ENCODE data around the gene KIAA0930. TPM values are rescaled to one million over a fixed set of nuclear protein-coding genes. Genes with fewer than 3 reads are reported as not detected.

The KIAA0930 gene
- total and polyA plus RNA-seq, 2 experiments from 2014 or later, result 8.6 to 50.9 TPM

DNA sequence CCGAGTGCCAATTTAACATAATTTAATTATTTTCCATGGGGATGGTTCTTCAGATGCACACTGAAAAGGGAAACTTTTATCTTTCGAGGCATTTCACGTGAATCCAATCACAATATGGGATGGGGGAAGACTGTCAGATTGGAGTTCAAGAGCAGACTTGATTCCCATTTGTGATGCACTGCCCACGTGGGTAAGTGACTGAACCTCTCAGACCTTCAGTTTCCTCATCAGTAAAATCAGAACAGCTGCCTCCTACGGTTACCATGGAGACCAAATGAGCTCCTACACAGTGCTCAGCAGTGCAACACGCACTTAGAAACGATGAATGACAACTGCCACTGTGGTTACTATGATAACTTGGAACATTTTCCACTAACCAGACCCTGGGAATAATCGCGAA lies 21.7 kb downstream of the KIAA0930 start:
- no peak for DNase-seq
- H3K9me3 ChIP-seq (ENCODE audit: low read depth), result no peaks in the 10 kb centered on the region
- 0 out of 2 replicates have a peak, but pooled peaks cover under 1% of the 10 kb centered on the region for H3F3A ChIP-seq (ENCODE audit: insufficient read depth)
- no peaks in the 10 kb centered on the region for H3K36me3 ChIP-seq (ENCODE audit: low read depth)
- in situ Hi-C loops (cut with MboI), result no loop called here
- no peak overlapping the region for H3K9ac ChIP-seq
- H4K20me1 ChIP-seq (ENCODE audit: insufficient read depth), result no peaks in the 10 kb centered on the region
- WGBS, 2 experiments (ENCODE audit: low coverage in 1 of 2, low lambda C conversion rate in 2 of 2, missing lambda C conversion rate in 2 of 2), result 81 to 83% methylated on average over 9 of the region's 9 CpGs
- no peak overlapping the region for H2AFZ ChIP-seq
- no peaks in the 10 kb centered on the region for H3K4me1 ChIP-seq (ENCODE audit: insufficient read depth)
- H3K79me2 ChIP-seq (ENCODE audit: insufficient read depth), result peaks cover 67% of the 10 kb centered on the region
- H3K27ac ChIP-seq, result no peak overlapping the region
- H3K27me3 ChIP-seq (replicated peaks; ENCODE audit: insufficient read depth), result no peaks in the 10 kb centered on the region
- H3K4me3 ChIP-seq, result no peak overlapping the region
- no peak overlapping the region for H3K4me2 ChIP-seq (ENCODE audit: unreplicated experiment)
- no peaks in the 10 kb centered on the region for H3K9me2 ChIP-seq (ENCODE audit: insufficient read depth)
- no peak for TF ChIP-seq EZH2 (IDR thresholded peaks at IDR 0.05; ENCODE audit: insufficient read depth, poor library complexity, severe bottlenecking)
- no peak for TF ChIP-seq EZH2phosphoT487 (IDR thresholded peaks at IDR 0.05; ENCODE audit: insufficient read depth, low read depth)

- no peaks in the 10 kb centered on the region for H3K9me3 ChIP-seq (ENCODE audit: low read depth)
- in situ Hi-C loops (cut with MboI), result no loop called here
- H3K36me3 ChIP-seq (ENCODE audit: low read depth), result no peaks in the 10 kb centered on the region
- no peak for DNase-seq
- no peak overlapping the region for H2AFZ ChIP-seq
- no peak overlapping the region for H3K9ac ChIP-seq
- TF ChIP-seq EZH2 (IDR thresholded peaks at IDR 0.05; ENCODE audit: insufficient read depth, poor library complexity, severe bottlenecking), result no peak
- no peak for TF ChIP-seq EZH2phosphoT487 (IDR thresholded peaks at IDR 0.05; ENCODE audit: insufficient read depth, low read depth)
- 97 to 98% methylated on average over 14 of the region's 14 CpGs for WGBS, 2 experiments (ENCODE audit: low coverage in 1 of 2, low lambda C conversion rate in 2 of 2, missing lambda C conversion rate in 2 of 2)
- peaks cover 7% of the 10 kb centered on the region for H3K4me1 ChIP-seq (ENCODE audit: insufficient read depth)
- H4K20me1 ChIP-seq (ENCODE audit: insufficient read depth), result no peaks in the 10 kb centered on the region
- H3K9me2 ChIP-seq (ENCODE audit: insufficient read depth), result no peaks in the 10 kb centered on the region
- H3K79me2 ChIP-seq (ENCODE audit: insufficient read depth), result peaks cover 55% of the 10 kb centered on the region
- no peak overlapping the region for H3K4me2 ChIP-seq (ENCODE audit: unreplicated experiment)
- no peak overlapping the region for H3K4me3 ChIP-seq
- peaks cover 10% of the 10 kb centered on the region; the same call in 1 of the 2 replicates for H3F3A ChIP-seq (ENCODE audit: insufficient read depth)
- H3K27me3 ChIP-seq (replicated peaks; ENCODE audit: insufficient read depth), result no peaks in the 10 kb centered on the region
- H3K27ac ChIP-seq, result no peak overlapping the region
These were observed 22.9 kb downstream of the KIAA0930 start for GRCh38 chr22:45217806-45218205.

DNA sequence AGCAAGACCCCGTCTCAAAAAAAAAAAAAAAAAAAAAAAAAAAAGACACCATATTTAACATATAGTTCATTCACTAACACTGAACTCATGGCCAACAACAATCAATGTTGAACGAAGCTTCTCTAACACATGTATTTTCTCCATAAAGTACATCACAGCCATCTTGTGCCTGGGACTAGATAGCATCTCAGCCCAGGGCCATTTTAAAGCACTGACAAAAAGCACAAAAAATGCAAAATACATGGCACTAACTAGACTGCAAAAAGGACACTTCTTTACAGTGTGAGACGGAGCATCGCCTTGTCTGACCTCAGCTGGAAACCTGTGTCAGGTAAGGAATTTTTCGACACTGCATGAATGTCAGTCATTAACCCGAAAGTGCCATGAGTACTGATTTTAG lies 23.3 kb downstream of the KIAA0930 start:
- TF ChIP-seq EZH2phosphoT487 (IDR thresholded peaks at IDR 0.05; ENCODE audit: insufficient read depth, low read depth) (no peak), EZH2 (IDR thresholded peaks at IDR 0.05; ENCODE audit: insufficient read depth, poor library complexity, severe bottlenecking) (no peak)
- H3K9ac ChIP-seq, result no peak overlapping the region
- H3K4me3 ChIP-seq, result no peak overlapping the region
- DNase-seq, result no peak
- in situ Hi-C loops (cut with MboI), result no loop called here
- 85 to 96% methylated on average over 5 to 6 of the region's 6 CpGs for WGBS, 2 experiments (ENCODE audit: low coverage in 1 of 2, low lambda C conversion rate in 2 of 2, missing lambda C conversion rate in 2 of 2)
- no peak overlapping the region for H3K27ac ChIP-seq
- H3F3A ChIP-seq (ENCODE audit: insufficient read depth), result peaks cover 13% of the 10 kb centered on the region; the same call in 1 of the 2 replicates
- H3K4me1 ChIP-seq (ENCODE audit: insufficient read depth), result peaks cover 9% of the 10 kb centered on the region
- no peaks in the 10 kb centered on the region for H3K9me2 ChIP-seq (ENCODE audit: insufficient read depth)
- no peaks in the 10 kb centered on the region for H3K36me3 ChIP-seq (ENCODE audit: low read depth)
- no peaks in the 10 kb centered on the region for H4K20me1 ChIP-seq (ENCODE audit: insufficient read depth)
- no peak overlapping the region for H3K4me2 ChIP-seq (ENCODE audit: unreplicated experiment)
- no peak overlapping the region for H2AFZ ChIP-seq
- H3K27me3 ChIP-seq (replicated peaks; ENCODE audit: insufficient read depth), result no peaks in the 10 kb centered on the region
- no peaks in the 10 kb centered on the region for H3K9me3 ChIP-seq (ENCODE audit: low read depth)
- peaks cover 50% of the 10 kb centered on the region for H3K79me2 ChIP-seq (ENCODE audit: insufficient read depth)

DNA sequence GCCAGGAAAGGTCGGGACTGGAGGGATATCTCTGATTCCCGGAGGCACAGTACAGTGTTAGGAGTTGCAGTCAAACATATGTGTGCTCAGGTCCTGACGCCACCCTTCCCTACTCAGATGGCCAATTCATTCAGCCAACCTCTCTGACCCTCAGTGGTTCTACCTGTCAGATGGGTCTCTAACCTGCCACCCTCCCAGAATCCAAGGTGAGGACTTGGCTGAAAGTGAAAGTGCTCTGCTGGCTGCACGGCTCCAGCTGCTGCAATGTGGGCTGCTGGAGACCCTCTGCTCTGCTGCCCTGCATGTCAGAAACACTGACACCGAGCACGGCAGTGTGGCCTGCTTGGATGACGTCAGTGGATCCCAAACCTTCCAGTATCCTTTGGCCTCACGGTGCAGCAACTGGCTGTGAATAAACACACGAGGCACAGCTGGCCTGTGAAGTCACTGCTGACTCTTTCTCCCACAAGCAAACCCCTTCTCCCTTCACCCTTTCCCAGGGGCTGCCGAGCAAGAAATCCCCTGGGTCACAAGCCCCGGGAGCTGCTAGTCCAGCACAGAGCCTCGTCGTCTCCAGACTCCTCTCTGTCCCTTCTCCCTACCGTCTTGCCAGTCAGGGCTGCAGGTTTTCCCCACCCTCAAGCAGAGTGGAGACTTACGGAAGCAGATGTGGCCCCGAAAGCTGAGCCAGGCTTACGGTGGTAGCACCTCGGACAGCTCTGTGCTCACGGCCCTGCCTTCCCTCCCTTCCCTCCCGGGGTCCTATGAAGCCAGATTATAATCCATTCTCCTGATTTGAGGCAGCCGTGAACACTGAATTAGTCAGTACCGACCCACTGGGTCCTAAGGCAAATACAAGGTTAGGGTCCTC lies 24.3 kb downstream of the KIAA0930 start:
- Histone ChIP-seq H3K9me2 (ENCODE audit: insufficient read depth) (no peaks in the 10 kb centered on the region), H3K4me1 (ENCODE audit: insufficient read depth) (peaks cover 17% of the 10 kb centered on the region), H3K36me3 (ENCODE audit: low read depth) (no peaks in the 10 kb centered on the region), H3K27me3 (replicated peaks; ENCODE audit: insufficient read depth) (no peaks in the 10 kb centered on the region), H4K20me1 (ENCODE audit: insufficient read depth) (no peaks in the 10 kb centered on the region), H3K4me3 (no peak overlapping the region), H3K4me2 (ENCODE audit: unreplicated experiment) (no peak overlapping the region), H3K9me3 (ENCODE audit: low read depth) (no peaks in the 10 kb centered on the region), H3K27ac (no peak overlapping the region), H3K79me2 (ENCODE audit: insufficient read depth) (peaks cover 41% of the 10 kb centered on the region), H3K9ac (no peak overlapping the region), H2AFZ (no peak overlapping the region), H3F3A (ENCODE audit: insufficient read depth) (peaks cover 21% of the 10 kb centered on the region)
- TF ChIP-seq EZH2 (IDR thresholded peaks at IDR 0.05; ENCODE audit: insufficient read depth, poor library complexity, severe bottlenecking) (no peak), EZH2phosphoT487 (IDR thresholded peaks at IDR 0.05; ENCODE audit: insufficient read depth, low read depth) (no peak)
- WGBS, 2 experiments (ENCODE audit: low coverage in 1 of 2, low lambda C conversion rate in 2 of 2, missing lambda C conversion rate in 2 of 2), result 54 to 55% methylated on average over 22 of the region's 22 CpGs
- peak; percentile 24 for DNase-seq
- in situ Hi-C loops (cut with MboI), result no loop called here

All from GM23248 (cell line).